GM21825 (cell line): ENCODE results near the gene SDC3.

ENCODE experiments used
- ATAC-seq: cut with Tn5 transposase; IDR thresholded peaks from one replicate; pipeline ENCODE4 v1.9.1; 2021; ENCODE audit warnings: mild to moderate bottlenecking, moderate library complexity; ENCODE audit not compliant: unreplicated experiment

SDC3 gene

GRCh38 chr1:30891227-30891552 lies 17.4 kb downstream of the SDC3 start:
- ATAC-seq: no peak

GRCh38 chr1:30890502-30891226 lies 17.9 kb downstream of the SDC3 start:
- ATAC-seq: no peak

GRCh38 chr1:30889511-30889910 lies 19.0 kb downstream of the SDC3 start:
- ATAC-seq: no peak

- ATAC-seq: no peak
These were observed 19.6 kb downstream of the SDC3 start for GRCh38 chr1:30888975-30889374.

GRCh38 chr1:30888391-30888790 lies 20.2 kb downstream of the SDC3 start:
- no peak for ATAC-seq

GRCh38 chr1:30887485-30888315 lies 20.9 kb downstream of the SDC3 start:
- no peak for ATAC-seq

- ATAC-seq: no peak
These were observed 21.7 kb downstream of the SDC3 start for GRCh38 chr1:30886710-30887428.

- ATAC-seq: no peak
These were observed 22.7 kb downstream of the SDC3 start for GRCh38 chr1:30885570-30886522.

- ATAC-seq: no peak
These were observed 23.8 kb downstream of the SDC3 start for GRCh38 chr1:30884723-30885122.

- no peak for ATAC-seq
These were observed 25.0 kb downstream of the SDC3 start for GRCh38 chr1:30883389-30884172.

GRCh38 chr1:30882678-30883388 lies 25.7 kb downstream of the SDC3 start:
- no peak for ATAC-seq

- peak; percentile 89 for ATAC-seq
These were observed 27.0 kb downstream of the SDC3 start for GRCh38 chr1:30881319-30882181.

- no peak for ATAC-seq
These were observed 27.8 kb downstream of the SDC3 start for GRCh38 chr1:30880678-30881318.

GRCh38 chr1:30879940-30880677 lies 28.4 kb downstream of the SDC3 start:
- no peak for ATAC-seq

- no peak for ATAC-seq
These were observed 29.3 kb downstream of the SDC3 start for GRCh38 chr1:30879126-30879786.

- no peak for ATAC-seq
These were observed 30.0 kb downstream of the SDC3 start for GRCh38 chr1:30878559-30878958.

- ATAC-seq: no peak
These were observed 30.5 kb downstream of the SDC3 start for GRCh38 chr1:30878016-30878415.
